Measurements from ENCODE around the gene EFHC1.

GRCh38 chr6:52374247-52374646, 45.9 kb upstream of the EFHC1 start:
- TF ChIP-seq POLR2A (IDR thresholded peaks at IDR 0.05; ENCODE audit: extremely low read depth, insufficient read length) (no peak), MYC (IDR thresholded peaks at IDR 0.05; ENCODE audit: low read depth, low read length) (no peak), MAX (IDR thresholded peaks at IDR 0.05; ENCODE audit: low read depth, low read length) (no peak)
- TF ChIP-seq, protein P1, sequence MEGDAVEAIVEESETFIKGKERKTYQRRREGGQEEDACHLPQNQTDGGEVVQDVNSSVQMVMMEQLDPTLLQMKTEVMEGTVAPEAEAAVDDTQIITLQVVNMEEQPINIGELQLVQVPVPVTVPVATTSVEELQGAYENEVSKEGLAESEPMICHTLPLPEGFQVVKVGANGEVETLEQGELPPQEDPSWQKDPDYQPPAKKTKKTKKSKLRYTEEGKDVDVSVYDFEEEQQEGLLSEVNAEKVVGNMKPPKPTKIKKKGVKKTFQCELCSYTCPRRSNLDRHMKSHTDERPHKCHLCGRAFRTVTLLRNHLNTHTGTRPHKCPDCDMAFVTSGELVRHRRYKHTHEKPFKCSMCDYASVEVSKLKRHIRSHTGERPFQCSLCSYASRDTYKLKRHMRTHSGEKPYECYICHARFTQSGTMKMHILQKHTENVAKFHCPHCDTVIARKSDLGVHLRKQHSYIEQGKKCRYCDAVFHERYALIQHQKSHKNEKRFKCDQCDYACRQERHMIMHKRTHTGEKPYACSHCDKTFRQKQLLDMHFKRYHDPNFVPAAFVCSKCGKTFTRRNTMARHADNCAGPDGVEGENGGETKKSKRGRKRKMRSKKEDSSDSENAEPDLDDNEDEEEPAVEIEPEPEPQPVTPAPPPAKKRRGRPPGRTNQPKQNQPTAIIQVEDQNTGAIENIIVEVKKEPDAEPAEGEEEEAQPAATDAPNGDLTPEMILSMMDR (IDR thresholded peaks at IDR 0.05; ENCODE audit: low read depth, low read length), result no peak

Measured in NB4 (cell line).